GM10248 (cell line): Measurements from ENCODE around the gene GKN2.
"Not testable (repeated sequence)": the region's sequence is repeated elsewhere in the genome, so short reads cannot be mapped to it uniquely, and the experiment has no call there.

Experiments
- CTCF ChIA-PET: fragments of 300-600 bp; sonication (Branson Sonifier 250); formaldehyde crosslinking; extraction: SDS; loops from one replicate; lab custom pipeline; 2021; ENCODE audit warnings: antibody characterized with exemption; lab: Yijun Ruan, JAX
- POLR2A ChIA-PET: fragments of 350-650 bp; sonication (Branson Sonifier 250); formaldehyde crosslinking; extraction: SDS; loops from one replicate; lab custom pipeline; 2020; ENCODE audit warnings: antibody characterized with exemption; lab: Yijun Ruan, JAX
- DNase-seq: peaks from one replicate; pipeline ENCODE4 v3.0.0; 2012; ENCODE audit errors: extremely low spot score
- CTCF ChIP-seq: IDR thresholded peaks from 2 replicates; pipeline ENCODE4 v1.5.1; 2012; ENCODE audit warnings: mild to moderate bottlenecking, low read depth; ENCODE audit errors: extremely low read depth, missing control alignments, control extremely low read depth

GKN2 gene

GRCh38 chr2:68969736-68970490, 17.2 kb upstream of the GKN2 start:
- CTCF ChIA-PET: no interaction called here
- no peak for TF ChIP-seq CTCF
- POLR2A ChIA-PET: no interaction called here
- DNase-seq: no peak

GRCh38 chr2:68968221-68968620, 15.5 kb upstream of the GKN2 start:
- CTCF ChIA-PET: no interaction called here
- POLR2A ChIA-PET: no interaction called here

GRCh38 chr2:68964282-68964681, 11.6 kb upstream of the GKN2 start:
- DNase-seq: no peak
- POLR2A ChIA-PET: no interaction called here
- no peak for TF ChIP-seq CTCF
- CTCF ChIA-PET: no interaction called here

More at GRCh38 chr2:68968221-68968620, 15.5 kb upstream of the GKN2 start:
- no peak for TF ChIP-seq CTCF
- no peak for DNase-seq

- POLR2A ChIA-PET: no interaction called here
- TF ChIP-seq CTCF: no peak
- CTCF ChIA-PET: interaction anchor here (1.6 to 1.9 kb wide), 2 partner anchors 13 to 18 kb away, joined by 3 to 6 read pairs; no protein-coding TSS in a partner anchor
- DNase-seq: no peak
Measured at GRCh38 chr2:68961380-68961779, 8.7 kb upstream of the GKN2 start.

GRCh38 chr2:68959001-68959400, 6.3 kb upstream of the GKN2 start:
- TF ChIP-seq CTCF: no peak
- POLR2A ChIA-PET: no interaction called here
- no peak for DNase-seq
- CTCF ChIA-PET: interaction anchor here (1.2 to 3.8 kb wide), 4 partner anchors 16 to 155 kb away, joined by 3 to 20 read pairs (median 5); no protein-coding TSS in a partner anchor

- DNase-seq, POLR2A ChIA-PET: not testable (repeated sequence)
- CTCF ChIA-PET: interaction anchor here (3.8 to 4.5 kb wide), 2 partner anchors 12 kb away, joined by 20 to 45 read pairs; no protein-coding TSS in a partner anchor
Measured at GRCh38 chr2:68955432-68955831, 2.7 kb upstream of the GKN2 start.

GRCh38 chr2:68951899-68952298, 794 bp downstream of the GKN2 start:
- ChIA-PET CTCF (interaction anchor here (1.2 to 4.5 kb wide), 4 partner anchors 9 to 486 kb away, joined by 3 to 45 read pairs (median 6); partner anchors contain the start of gene FBXO48), POLR2A (no interaction called here)
- TF ChIP-seq CTCF: no peak
- DNase-seq: no peak
